Stimulated activated CD8-positive, alpha-beta memory T cell treated with anti-CD3 and anti-CD28 coated beads, Interleukin-15, amount 100 ng/mL, for 48 hours (primary cell): ENCODE data around the gene LRRC28.

Source experiments
- DNase-seq, 2 donors: peaks; one replicate each; pipeline ENCODE4 v3.0.0-alpha.2; 2020; ENCODE audit warnings: low read depth in 2 of 2

The LRRC28 gene

GRCh38 chr15:99435113-99435695, 183.9 kb downstream of the LRRC28 start:
- no peak for DNase-seq

- no peak for DNase-seq
Measured at GRCh38 chr15:99435877-99436541, 184.7 kb downstream of the LRRC28 start.

- no peak for DNase-seq
Measured at GRCh38 chr15:99436542-99437314, 185.4 kb downstream of the LRRC28 start.

- DNase-seq = no peak
Measured at GRCh38 chr15:99437315-99438223, 186.3 kb downstream of the LRRC28 start.

- no peak for DNase-seq
Measured at GRCh38 chr15:99438224-99438585, 186.9 kb downstream of the LRRC28 start.

- no peak for DNase-seq
Measured at GRCh38 chr15:99438691-99439523, 187.6 kb downstream of the LRRC28 start.

- DNase-seq = no peak
Measured at GRCh38 chr15:99439524-99439835, 188.2 kb downstream of the LRRC28 start.

GRCh38 chr15:99440029-99440428, 188.7 kb downstream of the LRRC28 start:
- DNase-seq = no peak
